Esophagus (tissue), 2 donors: ENCODE data around the gene ZNRF1. TPM values are rescaled to one million over a fixed set of nuclear protein-coding genes. Genes with fewer than 3 reads are reported as not detected.

Source experiments
- H3K27ac ChIP-seq, 2 donors: one replicate each; pipeline ENCODE4 v1.5.1; 2013; ENCODE audit warnings: low read depth in 2 of 2, mild to moderate bottlenecking in 2 of 2, inconsistent platforms in 1 of 2, low read length in 1 of 2, moderate library complexity in 1 of 2
- H3K27me3 ChIP-seq, 2 donors: one replicate each; pipeline ENCODE4 v1.6.1; 2013; ENCODE audit warnings: low read length in 2 of 2, control low read depth in 1 of 2, mild to moderate bottlenecking in 1 of 2; ENCODE audit not compliant: insufficient read depth in 2 of 2, control insufficient read depth in 1 of 2
- H3K36me3 ChIP-seq, 2 donors: one replicate each; pipeline ENCODE4 v1.6.1; 2013; ENCODE audit warnings: low read length in 1 of 2; ENCODE audit not compliant: control insufficient read depth in 2 of 2, insufficient read depth in 2 of 2
- H3K4me1 ChIP-seq, 2 donors: one replicate each; pipeline ENCODE4 v1.6.1; 2013; ENCODE audit warnings: low read length in 1 of 2; ENCODE audit not compliant: control insufficient read depth in 2 of 2, insufficient read depth in 2 of 2
- H3K4me3 ChIP-seq, 2 donors: one replicate each; pipeline ENCODE4 v1.5.1; 2013; ENCODE audit warnings: low read length in 2 of 2, mild to moderate bottlenecking in 2 of 2, low read depth in 1 of 2, moderate library complexity in 1 of 2
- H3K9me3 ChIP-seq, 2 donors: one replicate each; pipeline ENCODE4 v1.6.1; 2013; ENCODE audit warnings: mild to moderate bottlenecking in 2 of 2, low read depth in 1 of 2, low read length in 1 of 2, moderate library complexity in 1 of 2; ENCODE audit not compliant: control insufficient read depth in 2 of 2, insufficient read depth in 1 of 2
- WGBS, 2 donors: extraction: QIAGEN DNeasy Blood & Tissue Kit; methylation state at CpG; one replicate each; pipeline ENCODE4 v1.1.7; 2013; 5-methylcytosine and 5-hydroxymethylcytosine counted together
- polyA plus RNA-seq, 2 donors: library from polyadenylated mRNA; stranded (reverse); fragments of 200-250 nt; gene quantifications; one replicate each; pipeline ENCODE4 v1.2.3, GENCODE V29; 2013
- donor health status: healthy with polysubstance abuse.
- donor health status: Bipolar disorder and iron deficiency.

ZNRF1 gene
- polyA plus RNA-seq, 2 donors, result 36.2 to 39.5 TPM

DNA sequence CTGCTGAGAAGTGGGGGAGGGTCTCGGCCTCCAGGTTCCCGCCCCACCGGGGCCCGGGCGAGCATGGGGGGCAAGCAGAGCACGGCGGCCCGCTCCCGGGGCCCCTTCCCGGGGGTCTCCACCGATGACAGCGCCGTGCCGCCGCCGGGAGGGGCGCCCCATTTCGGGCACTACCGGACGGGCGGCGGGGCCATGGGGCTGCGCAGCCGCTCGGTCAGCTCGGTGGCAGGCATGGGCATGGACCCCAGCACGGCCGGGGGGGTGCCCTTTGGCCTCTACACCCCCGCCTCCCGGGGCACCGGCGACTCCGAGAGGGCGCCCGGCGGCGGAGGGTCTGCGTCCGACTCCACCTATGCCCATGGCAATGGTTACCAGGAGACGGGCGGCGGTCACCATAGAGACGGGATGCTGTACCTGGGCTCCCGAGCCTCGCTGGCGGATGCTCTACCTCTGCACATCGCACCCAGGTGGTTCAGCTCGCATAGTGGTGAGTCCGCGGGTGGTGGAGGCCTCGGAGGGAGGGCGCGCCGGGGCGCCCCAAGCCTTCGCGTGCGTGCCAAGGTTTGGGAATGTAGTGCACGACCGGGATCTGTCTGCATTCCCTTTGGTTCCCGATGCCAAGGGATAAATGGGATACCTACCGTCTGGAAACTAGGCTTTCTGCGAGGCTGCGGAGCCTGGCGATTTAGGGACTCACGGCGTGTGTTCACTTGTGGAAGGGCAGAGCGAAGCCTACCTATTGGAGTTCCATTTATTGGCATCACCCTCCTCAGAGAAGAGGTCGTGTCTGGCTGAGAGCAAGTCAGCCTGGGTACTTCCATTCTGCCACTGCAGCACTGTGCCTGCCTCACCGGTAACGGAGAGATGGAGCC, 1.0 kb downstream of the ZNRF1 start:
- peak overlapping the region; percentile 79 to 95 for H3K4me3 ChIP-seq
- H3K4me1 ChIP-seq, result peaks cover 2 to 8% of the 10 kb centered on the region in 2 donors
- H3K36me3 ChIP-seq, result no peaks in the 10 kb centered on the region
- 1% methylated on average over 69 to 71 of the region's 71 CpGs for whole genome bisulfite sequencing, 2 donors
- H3K27me3 ChIP-seq, result no peaks in the 10 kb centered on the region
- no peaks in the 10 kb centered on the region for H3K9me3 ChIP-seq
- peak overlapping the region; percentile 91 to 93 for H3K27ac ChIP-seq

DNA sequence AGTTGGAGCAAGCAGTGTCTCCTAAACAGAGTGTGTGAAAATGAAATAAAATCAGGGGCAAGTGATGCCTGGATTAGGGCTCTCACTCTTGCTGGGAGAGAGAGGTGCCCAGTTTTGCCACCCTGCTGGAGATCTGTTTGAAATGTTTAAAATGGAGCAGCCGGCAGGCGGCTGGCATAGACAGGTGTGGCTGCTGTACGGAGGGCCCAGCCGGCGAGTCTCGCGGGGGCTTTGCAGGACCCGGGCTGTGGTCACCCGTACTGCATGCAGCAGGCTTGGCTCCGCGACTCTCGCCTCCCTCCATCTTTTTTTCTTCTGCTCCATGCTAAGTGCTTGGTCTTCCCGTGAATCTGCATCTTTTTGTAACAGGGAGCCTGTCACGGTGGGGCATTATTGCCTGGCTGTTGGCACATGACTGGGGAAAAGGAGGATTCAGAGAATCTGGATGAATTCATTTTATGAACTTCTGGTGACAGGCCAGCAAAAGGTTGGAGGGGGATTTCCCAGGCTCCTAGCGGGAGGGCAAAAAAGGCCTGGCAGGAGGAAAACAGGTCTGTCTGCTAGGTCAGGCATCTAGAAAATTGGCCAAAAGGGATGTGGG, 1.8 kb downstream of the ZNRF1 start:
- H3K4me3 ChIP-seq, result peak overlapping the region; percentile 79 to 95
- no peaks in the 10 kb centered on the region for H3K36me3 ChIP-seq
- H3K4me1 ChIP-seq, result peaks cover 2 to 8% of the 10 kb centered on the region in 2 donors
- no peaks in the 10 kb centered on the region for H3K27me3 ChIP-seq
- no peaks in the 10 kb centered on the region for H3K9me3 ChIP-seq
- WGBS, 2 donors, result 10 to 15% methylated on average over 15 of the region's 15 CpGs
- H3K27ac ChIP-seq, result peak overlapping the region in 1 of 2 donors; percentile 93

DNA sequence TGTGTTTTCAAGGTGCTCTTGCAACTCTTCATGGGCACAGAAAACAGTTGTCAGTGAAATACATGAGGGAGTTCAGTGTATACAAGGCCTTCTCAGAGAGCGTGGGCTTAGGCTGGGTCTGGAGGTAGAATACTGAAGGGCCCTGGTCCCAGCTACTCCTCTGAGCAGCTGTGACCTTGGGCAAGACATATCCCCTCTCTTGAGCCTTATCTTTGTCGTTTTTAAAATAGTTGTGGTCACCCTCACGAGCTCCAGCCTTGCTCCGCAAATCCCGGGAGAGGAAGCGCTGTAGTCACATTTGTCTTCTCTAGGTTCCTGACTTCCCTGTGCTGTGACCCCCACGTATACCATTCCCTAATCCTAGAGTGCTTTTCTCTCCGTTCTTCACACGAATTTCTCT, 3.6 kb downstream of the ZNRF1 start:
- WGBS, 2 donors, result 73% methylated on average over 9 of the region's 9 CpGs
- H3K4me3 ChIP-seq, result peak overlapping the region in 1 of 2 donors; percentile 33
- no peaks in the 10 kb centered on the region for H3K27me3 ChIP-seq
- H3K4me1 ChIP-seq, result peaks cover 2 to 8% of the 10 kb centered on the region in 2 donors
- H3K27ac ChIP-seq, result no peak overlapping the region
- no peaks in the 10 kb centered on the region for H3K36me3 ChIP-seq
- H3K9me3 ChIP-seq, result no peaks in the 10 kb centered on the region

DNA sequence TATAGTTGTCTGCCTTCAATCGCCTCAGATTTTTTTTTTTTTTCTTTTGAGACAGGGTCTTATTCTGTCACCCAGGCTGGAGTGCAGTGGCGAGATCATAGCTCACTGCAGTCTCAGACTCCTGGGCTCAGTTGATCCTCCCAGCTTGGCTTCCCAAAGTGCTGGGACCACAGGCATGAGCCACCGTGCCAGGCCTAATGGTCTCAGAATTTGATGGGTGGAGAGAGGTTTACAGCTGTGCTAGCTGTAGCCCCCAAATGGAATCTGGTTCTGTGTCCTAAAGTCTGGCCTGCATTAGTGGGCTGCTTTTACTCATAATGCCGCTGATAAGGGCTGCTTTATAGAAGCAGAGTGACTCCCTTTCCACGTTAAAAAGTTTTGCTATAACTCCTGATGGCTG, 5.1 kb downstream of the ZNRF1 start:
- Histone ChIP-seq H3K4me1 (peaks cover 2 to 8% of the 10 kb centered on the region in 2 donors), H3K36me3 (no peaks in the 10 kb centered on the region), H3K9me3 (no peaks in the 10 kb centered on the region), H3K27me3 (no peaks in the 10 kb centered on the region), H3K4me3 (no peak overlapping the region), H3K27ac (no peak overlapping the region)
- 93 to 94% methylated on average over 5 of the region's 5 CpGs for WGBS, 2 donors

DNA sequence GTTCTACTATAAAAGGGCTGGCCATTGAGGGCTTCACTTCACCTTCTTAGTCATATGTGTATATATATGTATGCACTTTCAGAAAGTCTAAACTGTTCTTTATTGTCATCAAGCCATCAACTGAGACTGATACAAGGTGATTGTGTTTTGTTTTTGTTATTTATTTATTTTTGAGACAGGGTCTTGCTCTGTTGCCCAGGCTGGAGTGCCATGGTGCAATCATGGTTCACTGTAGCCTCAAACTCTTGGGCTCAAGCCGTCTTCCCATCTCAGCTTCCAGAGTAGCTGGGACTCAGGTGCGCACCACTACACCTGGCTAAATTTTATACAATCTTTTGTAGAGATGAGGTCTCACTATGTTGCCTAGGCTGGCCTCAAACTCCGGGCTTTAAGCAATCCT, 5.6 kb downstream of the ZNRF1 start:
- no peak overlapping the region for H3K27ac ChIP-seq
- no peaks in the 10 kb centered on the region for H3K9me3 ChIP-seq
- H3K27me3 ChIP-seq, result no peaks in the 10 kb centered on the region
- H3K4me3 ChIP-seq, result no peak overlapping the region
- H3K4me1 ChIP-seq, result peaks cover 2 to 8% of the 10 kb centered on the region in 2 donors
- no peaks in the 10 kb centered on the region for H3K36me3 ChIP-seq
- 96 to 98% methylated on average over 3 of the region's 3 CpGs for WGBS, 2 donors

DNA sequence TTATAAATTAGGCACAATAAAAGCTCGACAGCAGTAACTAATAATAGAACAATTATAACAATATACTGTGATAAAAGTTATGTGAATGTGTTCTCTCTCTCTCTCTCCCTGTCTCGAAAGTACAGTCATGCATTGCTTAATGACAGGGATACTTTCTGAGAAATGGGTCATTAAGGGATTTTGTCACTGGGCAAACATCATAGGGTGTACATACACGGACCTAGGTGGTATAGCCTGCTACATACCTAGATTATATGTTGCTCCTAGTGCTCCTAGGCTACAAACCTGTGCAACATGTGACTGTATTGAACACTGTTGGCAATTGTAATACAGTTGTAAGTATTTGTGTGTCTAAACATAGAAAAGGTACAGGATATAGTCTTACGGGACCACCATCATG, 6.9 kb downstream of the ZNRF1 start:
- no peak overlapping the region for H3K27ac ChIP-seq
- H3K27me3 ChIP-seq, result no peaks in the 10 kb centered on the region
- WGBS, 2 donors, result 86% methylated on average over 4 of the region's 4 CpGs
- no peaks in the 10 kb centered on the region for H3K36me3 ChIP-seq
- no peak overlapping the region for H3K4me3 ChIP-seq
- no peaks in the 10 kb centered on the region for H3K9me3 ChIP-seq
- H3K4me1 ChIP-seq, result peaks cover 1 to 2% of the 10 kb centered on the region in 2 donors

DNA sequence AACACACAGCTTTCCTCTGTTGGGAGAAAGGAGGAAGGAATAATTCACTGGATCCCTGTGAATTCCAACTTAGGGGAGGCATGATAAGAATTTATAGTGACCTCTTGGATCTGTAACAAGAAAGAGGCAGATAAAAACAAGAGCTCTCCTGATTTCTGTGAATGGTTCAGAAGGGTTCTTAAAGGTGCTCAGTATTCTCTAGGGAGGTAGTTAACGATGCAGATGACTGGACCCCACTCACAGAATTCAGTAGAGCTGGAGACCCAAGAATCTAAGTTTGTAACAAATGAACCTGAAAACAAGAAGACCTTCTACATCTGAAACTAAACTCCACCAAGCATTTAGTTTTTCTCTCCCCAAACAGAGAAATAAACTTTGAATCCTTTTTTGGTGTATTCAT, 8.6 kb downstream of the ZNRF1 start:
- Histone ChIP-seq H3K4me3 (no peak overlapping the region), H3K27ac (no peak overlapping the region), H3K36me3 (no peaks in the 10 kb centered on the region), H3K4me1 (peaks cover 1 to 2% of the 10 kb centered on the region in 2 donors), H3K9me3 (no peaks in the 10 kb centered on the region), H3K27me3 (no peaks in the 10 kb centered on the region)
- 86 to 98% methylated on average over 1 of the region's 1 CpG for WGBS, 2 donors

DNA sequence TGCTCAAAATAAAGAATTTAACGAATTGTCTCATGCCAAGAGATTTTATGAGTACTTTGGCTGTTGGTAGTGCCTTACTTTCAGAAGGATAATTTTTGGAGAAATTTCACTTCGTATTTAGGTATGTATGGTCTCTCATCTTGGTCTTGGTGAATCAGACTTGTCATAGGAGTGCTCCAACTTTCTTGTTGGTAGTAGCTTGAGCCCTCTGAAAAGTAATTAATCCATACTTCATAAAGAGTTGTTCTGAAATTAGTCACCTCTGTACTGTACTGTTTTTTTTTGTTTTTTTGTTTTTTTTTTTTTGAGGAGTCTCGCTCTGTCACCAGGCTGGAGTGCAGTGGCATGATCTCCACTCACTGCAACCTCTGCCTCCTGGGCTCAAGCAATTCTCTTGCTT, 11.6 kb downstream of the ZNRF1 start:
- Histone ChIP-seq H3K27me3 (no peaks in the 10 kb centered on the region), H3K4me1 (no peaks in the 10 kb centered on the region), H3K36me3 (no peaks in the 10 kb centered on the region), H3K9me3 (no peaks in the 10 kb centered on the region), H3K27ac (peak overlapping the region; percentile 80 to 88), H3K4me3 (no peak overlapping the region)
- 63 to 68% methylated on average over 3 of the region's 3 CpGs for WGBS, 2 donors

DNA sequence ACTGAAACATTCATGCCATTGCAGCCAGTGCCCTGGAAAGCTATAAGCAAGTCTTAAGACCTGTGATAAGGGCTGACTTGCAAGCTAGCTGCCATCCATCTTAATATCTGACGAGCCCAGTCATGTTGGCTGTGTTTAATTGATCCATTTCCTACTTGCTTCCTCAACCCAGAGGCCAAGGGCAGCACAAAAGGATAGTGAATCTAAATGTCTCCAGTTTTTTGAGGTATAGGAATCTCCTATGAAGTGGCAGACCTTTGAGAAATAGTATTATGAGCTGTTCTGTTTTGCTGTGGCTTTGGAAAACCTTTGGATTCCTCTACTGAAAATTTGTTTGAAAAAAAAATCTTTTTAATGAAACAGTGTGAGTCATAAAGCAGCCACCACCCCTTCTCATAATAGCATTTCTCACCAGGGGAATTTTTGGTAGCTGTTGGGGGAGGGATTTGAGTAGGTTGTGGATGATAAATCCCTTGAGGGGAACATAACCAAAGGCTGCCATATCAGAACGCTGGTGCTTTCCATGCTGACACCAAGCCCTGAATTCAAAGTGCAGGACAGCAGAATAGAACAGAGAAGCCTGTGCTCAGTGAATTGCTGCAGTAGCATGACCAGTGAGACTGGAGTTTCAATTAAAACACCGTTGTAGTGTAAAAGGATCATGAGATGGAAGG, 12.9 kb downstream of the ZNRF1 start:
- H3K27ac ChIP-seq, result peak overlapping the region; percentile 88 to 97
- 7 to 19% methylated on average over 3 of the region's 3 CpGs for WGBS, 2 donors
- H3K36me3 ChIP-seq, result no peaks in the 10 kb centered on the region
- H3K9me3 ChIP-seq, result no peaks in the 10 kb centered on the region
- H3K27me3 ChIP-seq, result no peaks in the 10 kb centered on the region
- no peaks in the 10 kb centered on the region for H3K4me1 ChIP-seq
- H3K4me3 ChIP-seq, result peak overlapping the region in 1 of 2 donors; percentile 22
